Caco-2 (cell line): ENCODE results near the gene MTPN. TPM values are rescaled to one million over a fixed set of nuclear protein-coding genes. Genes with fewer than 3 reads are reported as not detected.

Experiments used
- BruUV-seq: library from RNA; stranded (reverse); fragments of 400-500 nt; replicated peaks from 2 replicates; lab custom pipeline; 2021; lab: Mats Ljungman, UMichigan
- CTCF ChIA-PET: fragments of 300-600 bp; sonication (Branson Sonifier 250); formaldehyde crosslinking; loops from one replicate; lab custom pipeline; 2022; ENCODE audit warnings: antibody characterized with exemption; lab: Charles Lee
- POLR2A ChIA-PET: fragments of 300-600 bp; sonication (Branson Sonifier 250); formaldehyde crosslinking; loops from one replicate; lab custom pipeline; 2022; ENCODE audit warnings: antibody characterized with exemption; lab: Charles Lee
- DNase-seq, 2 experiments: peaks; one replicate each; pipeline versions ENCODE4 v3.0.0 to v3.0.0-alpha.2; 2020 to 2022
- H3K27me3 ChIP-seq: replicated peaks from 2 replicates; pipeline ENCODE4 v1.6.0; 2011; ENCODE audit warnings: low read length; ENCODE audit not compliant: control insufficient read depth, insufficient read depth
- H3K36me3 ChIP-seq: 2 replicates; pipeline ENCODE4 v1.5.1; 2011; ENCODE audit warnings: low read length; ENCODE audit not compliant: control insufficient read depth, insufficient read depth
- H3K4me1 ChIP-seq: fragments of 250-450 bp; sonication (Bioruptor Pico); 2 replicates; pipeline ENCODE4 v1.5.1; 2020; ENCODE audit warnings: mild to moderate bottlenecking
- H3K4me3 ChIP-seq: 2 replicates; pipeline ENCODE4 v1.5.1; 2011; ENCODE audit warnings: low read depth, mild to moderate bottlenecking, control low read depth, low read length
- H3K9me3 ChIP-seq: fragments of 250-450 bp; sonication (Bioruptor Pico); 2 replicates; pipeline ENCODE4 v1.5.1; 2020; ENCODE audit warnings: mild to moderate bottlenecking, moderate library complexity
- H3K27ac Mint-ChIP-seq: one replicate; pipeline ENCODE4 v1.8.0; 2022; ENCODE audit warnings: mixed read lengths; ENCODE audit not compliant: unreplicated experiment
- H3K27me3 Mint-ChIP-seq: one replicate; pipeline ENCODE4 v1.8.0; 2022; ENCODE audit warnings: mixed read lengths; ENCODE audit not compliant: insufficient read depth, unreplicated experiment
- H3K36me3 Mint-ChIP-seq: one replicate; pipeline ENCODE4 v1.8.0; 2022; ENCODE audit warnings: mild to moderate bottlenecking, mixed read lengths; ENCODE audit not compliant: insufficient read depth, unreplicated experiment
- H3K4me1 Mint-ChIP-seq: one replicate; pipeline ENCODE4 v1.8.0; 2022; ENCODE audit warnings: low read depth, mixed read lengths; ENCODE audit not compliant: unreplicated experiment
- H3K4me3 Mint-ChIP-seq: one replicate; pipeline ENCODE4 v1.8.0; 2022; ENCODE audit warnings: mild to moderate bottlenecking, moderate library complexity, mixed read lengths; ENCODE audit not compliant: unreplicated experiment
- H3K9me3 Mint-ChIP-seq: one replicate; pipeline ENCODE4 v1.8.0; 2022; ENCODE audit warnings: mixed read lengths; ENCODE audit not compliant: unreplicated experiment
- CTCF ChIP-seq, 2 experiments: fragments of 200-600 bp in 1 of 2; IDR thresholded peaks; 1 replicate in 1 of 2; 2 replicates in 1 of 2; pipeline versions ENCODE4 v1.5.1 to v1.8.0; 2011 to 2022; ENCODE audit warnings: antibody characterized with exemption in 1 of 2, control low read depth in 1 of 2, inconsistent platforms in 1 of 2, low read depth in 1 of 2, low read length in 1 of 2, mild to moderate bottlenecking in 1 of 2, moderate library complexity in 1 of 2; ENCODE audit not compliant: insufficient read depth in 1 of 2, severe bottlenecking in 1 of 2, unreplicated experiment in 1 of 2
- intact Hi-C: fragments of 100-400 bp; cut with micrococcal nuclease; formaldehyde crosslinking; loops from one replicate; pipeline ENCODE4 v1.10.0; 2022; ENCODE audit not compliant: unreplicated experiment
- total RNA-seq: library from RNA; stranded (reverse); gene quantifications from 2 replicates; pipeline ENCODE4 v1.2.3, GENCODE V29; 2022

Gene MTPN
- total RNA-seq, 1 experiment from 2014 or later: 138 TPM

DNA sequence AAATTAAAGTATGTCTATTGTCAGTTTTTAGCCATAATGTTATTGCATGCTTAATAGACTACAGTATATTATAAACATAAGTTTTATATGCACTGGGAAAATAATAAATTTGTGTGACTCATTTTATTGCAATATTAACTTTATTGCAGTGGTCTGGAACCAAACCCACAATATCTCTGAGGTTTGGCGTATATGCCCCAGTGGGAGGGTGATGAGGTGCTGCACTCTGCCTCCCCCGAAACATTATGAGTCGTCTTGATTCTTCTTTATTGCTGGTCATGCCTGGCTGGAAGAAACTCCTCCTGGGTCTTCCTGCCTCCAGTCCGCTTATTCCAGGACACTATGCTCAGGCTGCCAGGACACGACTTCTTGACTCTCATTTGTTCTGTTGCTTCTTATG, 88.4 kb downstream of the MTPN start:
- H3K9me3 Mint-ChIP-seq: no peaks in the 10 kb centered on the region
- intact Hi-C loops: no loop called here
- H3K4me1 Mint-ChIP-seq: peaks cover 11% of the 10 kb centered on the region
- POLR2A ChIA-PET: no interaction called here
- Histone ChIP-seq H3K4me3 (no peak overlapping the region), H3K27me3 (no peaks in the 10 kb centered on the region; the same call in 1 of the 2 replicates), H3K4me1 (peaks cover 6% of the 10 kb centered on the region; the same call in 1 of the 2 replicates), H3K9me3 (no peaks in the 10 kb centered on the region), H3K36me3 (no peaks in the 10 kb centered on the region)
- no peak for DNase-seq
- no peak for TF ChIP-seq CTCF (IDR thresholded peaks at IDR 0.05; ENCODE audit: insufficient read depth in 1 of 2, low read depth in 1 of 2, low read length in 1 of 2, severe bottlenecking in 1 of 2, unreplicated experiment in 1 of 2)
- H3K27me3 Mint-ChIP-seq: no peaks in the 10 kb centered on the region
- BruUV-seq: no TSS peak
- CTCF ChIA-PET: no interaction called here
- no peak overlapping the region for H3K27ac Mint-ChIP-seq
- no peaks in the 10 kb centered on the region for H3K36me3 Mint-ChIP-seq
- H3K4me3 Mint-ChIP-seq: no peak overlapping the region

- H3K4me3 ChIP-seq: no peak overlapping the region
- no TSS peak for BruUV-seq
- Mint-ChIP-seq H3K4me3 (no peak overlapping the region), H3K9me3 (no peaks in the 10 kb centered on the region), H3K4me1 (peaks cover 11% of the 10 kb centered on the region), H3K36me3 (no peaks in the 10 kb centered on the region), H3K27ac (no peak overlapping the region), H3K27me3 (no peaks in the 10 kb centered on the region)
- no peaks in the 10 kb centered on the region for H3K9me3 ChIP-seq
- TF ChIP-seq CTCF (IDR thresholded peaks at IDR 0.05; ENCODE audit: insufficient read depth in 1 of 2, low read depth in 1 of 2, low read length in 1 of 2, severe bottlenecking in 1 of 2, unreplicated experiment in 1 of 2): no peak
- ChIA-PET CTCF (no interaction called here), POLR2A (no interaction called here)
- no peaks in the 10 kb centered on the region for H3K36me3 ChIP-seq
- DNase-seq: peak in 1 of 2 experiments; percentile 12
- H3K27me3 ChIP-seq: no peaks in the 10 kb centered on the region; the same call in 1 of the 2 replicates
- H3K4me1 ChIP-seq: peaks cover 6% of the 10 kb centered on the region; the same call in 1 of the 2 replicates
- intact Hi-C loops: no loop called here
Observed at GRCh38 chr7:135886345-135887132, 90.6 kb downstream of the MTPN start.

GRCh38 chr7:135884495-135885232, 92.5 kb downstream of the MTPN start:
- peaks cover 6% of the 10 kb centered on the region; the same call in 1 of the 2 replicates for H3K4me1 ChIP-seq
- Mint-ChIP-seq H3K9me3 (no peaks in the 10 kb centered on the region), H3K27ac (no peak overlapping the region), H3K36me3 (no peaks in the 10 kb centered on the region), H3K4me3 (no peak overlapping the region), H3K4me1 (peaks cover 11% of the 10 kb centered on the region), H3K27me3 (no peaks in the 10 kb centered on the region)
- H3K36me3 ChIP-seq: no peaks in the 10 kb centered on the region
- BruUV-seq: no TSS peak
- DNase-seq: no peak
- POLR2A ChIA-PET: no interaction called here
- intact Hi-C loops: no loop called here
- H3K9me3 ChIP-seq: no peaks in the 10 kb centered on the region
- CTCF ChIA-PET: no interaction called here
- TF ChIP-seq CTCF (IDR thresholded peaks at IDR 0.05; ENCODE audit: insufficient read depth in 1 of 2, low read depth in 1 of 2, low read length in 1 of 2, severe bottlenecking in 1 of 2, unreplicated experiment in 1 of 2): no peak
- H3K4me3 ChIP-seq: no peak overlapping the region
- no peaks in the 10 kb centered on the region; the same call in 1 of the 2 replicates for H3K27me3 ChIP-seq
